Chondrocyte (in vitro differentiated cells): Measurements from ENCODE around the gene ITGB8. TPM values are rescaled to one million over a fixed set of nuclear protein-coding genes. Genes with fewer than 3 reads are reported as not detected.

ENCODE experiments used
- DNase-seq: peaks from one replicate; pipeline ENCODE4 v3.0.0; 2021; ENCODE audit warnings: mixed read lengths, low spot score
- H3K27ac Mint-ChIP-seq: one replicate; pipeline ENCODE4 v1.8.0; 2021; ENCODE audit warnings: mild to moderate bottlenecking, moderate library complexity, mixed read lengths; ENCODE audit not compliant: unreplicated experiment
- H3K27me3 Mint-ChIP-seq: 2 replicates; pipeline ENCODE4 v1.8.0; 2021; ENCODE audit warnings: low read depth, mixed read lengths
- H3K36me3 Mint-ChIP-seq: 2 replicates; pipeline ENCODE4 v1.8.0; 2021; ENCODE audit warnings: low read depth, mixed read lengths
- H3K4me1 Mint-ChIP-seq: 2 replicates; pipeline ENCODE4 v1.8.0; 2021; ENCODE audit warnings: low read depth, mild to moderate bottlenecking, mixed read lengths
- H3K4me3 Mint-ChIP-seq: one replicate; pipeline ENCODE4 v1.8.0; 2021; ENCODE audit warnings: mild to moderate bottlenecking, moderate library complexity, mixed read lengths; ENCODE audit not compliant: unreplicated experiment
- H3K9me3 Mint-ChIP-seq: 2 replicates; pipeline ENCODE4 v1.8.0; 2021; ENCODE audit warnings: low read depth, mixed read lengths
- CTCF ChIP-seq: fragments of 200-600 bp; sonication (generic); IDR thresholded peaks from 2 replicates; pipeline ENCODE4 v1.5.0; 2021; ENCODE audit warnings: antibody characterized with exemption, mild to moderate bottlenecking, moderate library complexity
- total RNA-seq: library from RNA; stranded (reverse); gene quantifications from 3 replicates; pipeline ENCODE4 v1.2.1, GENCODE V29; 2021

ITGB8 gene
- total RNA-seq, 1 donor from 2014 or later, result 0.40 TPM

- no peak for TF ChIP-seq CTCF
- no peak overlapping the region for H3K4me3 Mint-ChIP-seq
- no peaks in the 10 kb centered on the region for H3K36me3 Mint-ChIP-seq
- H3K4me1 Mint-ChIP-seq, result no peaks in the 10 kb centered on the region
- H3K9me3 Mint-ChIP-seq, result no peaks in the 10 kb centered on the region
- DNase-seq, result no peak
- H3K27ac Mint-ChIP-seq, result no peak overlapping the region
- no peaks in the 10 kb centered on the region for H3K27me3 Mint-ChIP-seq
Observed at GRCh38 chr7:20412032-20412431, 81.3 kb downstream of the ITGB8 start.

GRCh38 chr7:20417260-20417659, 86.6 kb downstream of the ITGB8 start:
- no peak overlapping the region for H3K27ac Mint-ChIP-seq
- no peaks in the 10 kb centered on the region for H3K4me1 Mint-ChIP-seq
- no peaks in the 10 kb centered on the region for H3K9me3 Mint-ChIP-seq
- TF ChIP-seq CTCF, result no peak
- no peak overlapping the region for H3K4me3 Mint-ChIP-seq
- no peak for DNase-seq
- H3K27me3 Mint-ChIP-seq, result no peaks in the 10 kb centered on the region
- H3K36me3 Mint-ChIP-seq, result no peaks in the 10 kb centered on the region

- TF ChIP-seq CTCF, result no peak
- Mint-ChIP-seq H3K36me3 (no peaks in the 10 kb centered on the region), H3K27me3 (no peaks in the 10 kb centered on the region), H3K4me3 (no peak overlapping the region), H3K4me1 (no peaks in the 10 kb centered on the region), H3K9me3 (no peaks in the 10 kb centered on the region), H3K27ac (no peak overlapping the region)
- no peak for DNase-seq
Observed at GRCh38 chr7:20417675-20418382, 87.1 kb downstream of the ITGB8 start.

GRCh38 chr7:20424500-20424899, 93.8 kb downstream of the ITGB8 start:
- no peak for TF ChIP-seq CTCF
- H3K4me3 Mint-ChIP-seq, result no peak overlapping the region
- H3K9me3 Mint-ChIP-seq, result peaks cover 3% of the 10 kb centered on the region
- no peaks in the 10 kb centered on the region for H3K36me3 Mint-ChIP-seq
- DNase-seq, result no peak
- no peak overlapping the region for H3K27ac Mint-ChIP-seq
- H3K27me3 Mint-ChIP-seq, result peaks cover under 1% of the 10 kb centered on the region
- H3K4me1 Mint-ChIP-seq, result no peaks in the 10 kb centered on the region

GRCh38 chr7:20430664-20431063, 100.0 kb downstream of the ITGB8 start:
- TF ChIP-seq CTCF, result no peak
- H3K27me3 Mint-ChIP-seq, result peaks cover 4% of the 10 kb centered on the region
- DNase-seq, result no peak
- H3K27ac Mint-ChIP-seq, result no peak overlapping the region
- H3K9me3 Mint-ChIP-seq, result no peaks in the 10 kb centered on the region
- no peak overlapping the region for H3K4me3 Mint-ChIP-seq
- no peaks in the 10 kb centered on the region for H3K36me3 Mint-ChIP-seq
- no peaks in the 10 kb centered on the region for H3K4me1 Mint-ChIP-seq
